Ammon's horn (tissue), 1 donor: ENCODE data around the gene SARDH.

Experiments
- DNase-seq: peaks from one replicate; pipeline ENCODE4 v3.0.0-alpha.2; 2016; ENCODE audit warnings: low spot score

The SARDH gene

DNA sequence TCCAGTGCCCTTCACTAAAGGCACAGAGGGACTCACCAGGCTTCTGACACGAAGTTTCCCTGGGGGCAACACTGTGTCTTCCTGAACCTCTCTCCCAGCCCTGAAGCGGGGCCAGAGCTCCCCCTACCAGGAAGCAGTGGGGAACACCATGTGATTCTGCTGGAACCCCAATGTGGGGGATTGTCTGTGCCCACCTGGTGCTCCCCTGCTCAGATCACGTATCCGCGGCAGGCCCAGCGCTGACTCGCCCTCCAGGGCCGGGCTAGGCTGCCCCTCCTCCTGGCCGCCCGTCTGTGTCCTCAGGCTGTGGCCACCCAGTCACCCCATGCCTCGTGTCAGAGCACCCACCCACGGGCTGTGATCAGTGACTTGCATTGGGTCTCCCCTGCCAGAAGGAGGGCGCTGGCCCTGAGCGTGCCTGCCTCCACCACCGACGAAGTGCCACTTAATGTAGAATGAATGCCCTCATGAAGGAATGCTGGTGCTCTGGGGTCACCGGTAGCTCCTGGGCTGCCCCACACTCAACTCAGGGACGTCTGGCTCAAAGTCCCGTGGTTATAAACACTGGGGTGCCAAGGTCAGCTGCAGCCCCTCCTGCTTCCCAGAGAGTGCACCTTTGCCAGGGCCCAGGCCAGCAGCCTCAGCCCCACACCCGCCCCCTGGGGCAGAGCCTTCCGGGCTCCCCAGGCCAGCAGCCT lies 22.1 kb downstream of the SARDH start:
- peak; percentile 39 for DNase-seq

DNA sequence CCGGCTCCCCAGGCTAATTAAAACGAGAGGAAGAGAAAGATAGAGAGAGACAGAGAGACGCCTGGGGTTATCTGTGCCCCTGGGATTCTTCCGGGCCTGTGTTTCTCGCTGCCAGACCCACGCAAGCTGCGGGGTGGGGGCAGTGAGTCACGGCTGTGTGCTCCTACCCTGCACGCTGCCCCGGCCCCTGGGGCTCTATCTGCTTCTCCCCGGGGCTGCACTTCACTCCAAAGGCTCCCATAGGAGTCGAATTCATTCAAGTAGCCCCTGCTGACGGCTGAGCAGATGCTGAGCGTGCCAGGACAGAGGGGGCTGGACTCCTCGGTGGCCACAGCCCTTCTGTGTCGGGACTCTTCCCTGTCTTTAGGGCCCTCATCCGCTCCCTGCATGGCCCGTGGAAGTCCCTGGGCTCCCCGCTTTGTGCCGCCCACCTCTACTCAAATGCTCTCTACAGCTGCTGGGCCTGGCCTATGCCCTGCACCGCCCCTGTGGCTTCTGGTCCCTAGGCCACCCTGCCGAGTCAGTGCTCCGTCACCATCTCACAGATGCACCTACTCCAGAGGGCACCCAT lies 22.8 kb downstream of the SARDH start:
- no peak for DNase-seq

DNA sequence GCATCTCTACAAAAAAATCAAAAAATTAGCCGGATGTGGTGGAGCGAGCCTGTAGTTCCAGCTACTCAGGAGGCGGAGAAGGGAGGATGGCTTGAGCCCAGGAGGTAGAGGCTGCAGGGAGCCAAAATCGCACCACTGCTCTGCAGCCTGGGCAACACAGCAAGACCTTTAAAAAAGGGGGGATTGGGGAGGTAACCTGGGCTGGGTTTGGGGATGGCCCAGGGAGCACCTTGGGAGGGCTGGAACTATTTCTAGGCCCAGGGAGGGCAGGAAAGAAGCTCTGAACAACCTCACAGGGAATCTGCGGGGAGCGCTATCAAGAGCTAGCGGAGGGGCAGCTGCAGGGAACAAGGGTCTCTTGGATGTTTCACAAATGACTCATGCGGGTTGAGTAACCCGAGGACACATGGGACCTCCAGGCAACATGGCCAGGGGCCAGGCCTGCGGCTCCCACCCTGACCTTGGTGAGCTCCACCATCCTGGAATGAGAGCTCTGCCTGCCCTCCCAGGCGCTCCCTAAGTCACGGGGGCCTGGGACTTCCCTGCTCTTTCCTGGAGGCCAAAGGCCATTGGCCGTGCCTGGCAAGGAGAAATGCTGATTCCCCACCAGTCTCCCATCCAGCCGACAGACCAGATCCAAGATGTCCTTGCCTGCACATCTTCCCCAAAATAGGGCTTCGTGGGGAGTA lies 23.4 kb downstream of the SARDH start:
- DNase-seq, result no peak

DNA sequence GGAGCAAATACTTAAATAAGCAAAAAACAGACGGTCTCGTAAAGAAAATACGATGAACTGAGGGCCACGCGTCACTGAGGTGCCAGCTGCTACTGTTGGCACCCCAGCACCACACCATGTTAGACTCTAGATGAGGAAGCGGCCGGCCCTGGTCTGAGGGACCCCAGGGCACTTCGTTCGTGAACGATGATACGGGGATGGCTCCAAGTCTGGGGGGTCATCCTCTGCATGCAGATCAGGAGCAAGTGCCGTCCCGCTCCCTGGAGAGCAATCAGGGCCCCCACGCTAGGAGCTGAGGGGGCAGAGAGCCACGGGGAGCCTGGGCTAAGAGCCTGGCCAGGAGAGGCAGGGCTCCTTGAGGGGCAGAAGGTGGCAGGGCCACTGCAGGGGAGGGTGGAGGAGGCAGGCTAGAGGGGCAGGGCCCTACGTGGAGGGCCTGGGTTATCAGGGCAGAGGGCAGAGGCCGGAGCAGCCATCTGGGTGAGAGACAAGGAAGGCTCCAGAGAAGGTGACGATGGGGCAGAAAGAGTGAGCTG lies 24.1 kb downstream of the SARDH start:
- no peak for DNase-seq

DNA sequence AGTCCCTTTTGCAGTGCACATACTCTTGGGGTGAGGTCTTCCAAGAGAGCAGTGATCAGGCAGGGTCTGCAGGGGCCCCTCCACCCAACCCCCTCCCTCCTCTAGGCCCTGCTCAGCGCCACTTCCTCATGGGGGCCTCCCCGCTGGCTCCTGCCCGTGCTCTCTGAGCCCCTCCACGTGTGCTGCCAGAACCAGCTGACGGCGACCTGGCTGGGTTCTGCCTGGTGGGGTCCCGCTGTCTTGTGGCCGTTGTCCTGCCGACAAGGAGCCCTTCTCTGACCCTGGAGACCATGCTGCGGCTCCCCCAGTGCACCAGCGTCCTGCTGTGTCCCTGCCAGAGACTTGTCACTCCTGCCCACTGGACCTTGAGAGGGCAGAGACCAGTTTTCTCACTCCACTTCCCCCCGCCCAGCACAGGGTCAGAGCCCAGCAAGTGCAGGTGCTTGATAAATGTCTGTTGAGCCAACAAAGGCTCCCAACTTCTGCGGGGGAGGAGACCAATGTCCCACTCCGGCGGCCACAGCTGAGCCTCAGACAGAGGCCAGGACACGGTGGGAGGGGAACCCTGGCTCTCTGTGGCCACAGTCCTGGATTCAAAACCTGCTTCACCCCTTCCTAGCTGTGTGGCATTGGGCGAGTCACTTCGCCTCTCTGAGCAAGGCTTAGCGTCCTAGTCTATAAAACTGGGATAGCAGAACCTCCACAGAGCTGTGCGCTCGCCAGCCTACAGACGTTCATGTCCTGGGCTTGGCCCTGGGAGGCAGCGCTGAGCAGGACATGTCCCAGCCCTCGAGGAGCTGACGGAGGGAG lies 24.8 kb downstream of the SARDH start:
- no peak for DNase-seq

DNA sequence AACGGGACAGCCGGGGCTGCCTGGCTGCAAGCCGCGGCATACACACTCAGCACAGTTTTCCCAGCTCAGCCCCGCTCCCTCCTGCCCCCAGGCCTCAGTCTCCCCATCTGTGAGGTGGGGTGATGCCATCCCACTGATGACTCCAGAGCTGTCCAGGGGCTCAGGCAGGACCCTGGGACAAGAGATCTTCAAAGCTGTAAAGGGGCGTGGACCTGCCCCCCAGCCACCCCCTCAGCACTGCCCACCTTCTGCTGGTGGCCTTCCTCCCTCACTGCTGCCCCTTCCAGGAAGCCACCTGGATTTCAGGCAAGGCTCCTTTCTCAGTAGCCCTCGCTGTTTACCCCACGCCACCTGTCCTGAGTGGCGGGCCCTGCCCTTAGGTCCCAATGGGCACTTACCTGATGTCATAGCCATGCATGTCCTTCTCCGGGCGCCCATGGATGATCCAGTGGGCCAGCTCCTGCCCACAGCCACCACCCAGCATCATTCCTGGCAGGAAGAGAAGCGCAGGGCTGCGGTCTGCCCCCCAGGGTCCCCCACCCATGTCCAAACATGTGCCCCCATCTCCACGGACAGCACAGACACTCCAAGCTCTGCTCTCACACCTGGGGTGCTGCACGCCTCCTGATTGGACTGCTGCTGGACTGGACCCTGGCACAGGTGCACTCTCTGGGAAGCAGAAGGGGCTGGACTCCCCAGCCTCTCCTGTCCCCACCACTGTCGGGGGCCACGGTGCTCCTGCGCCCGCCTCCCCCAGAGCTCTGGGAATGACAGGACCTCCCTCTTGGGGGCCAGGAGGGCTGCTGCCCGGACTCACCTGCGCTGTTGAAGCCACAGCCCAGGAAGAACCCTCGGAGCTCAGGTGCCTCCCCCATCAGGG lies 25.7 kb downstream of the SARDH start:
- DNase-seq, result no peak

DNA sequence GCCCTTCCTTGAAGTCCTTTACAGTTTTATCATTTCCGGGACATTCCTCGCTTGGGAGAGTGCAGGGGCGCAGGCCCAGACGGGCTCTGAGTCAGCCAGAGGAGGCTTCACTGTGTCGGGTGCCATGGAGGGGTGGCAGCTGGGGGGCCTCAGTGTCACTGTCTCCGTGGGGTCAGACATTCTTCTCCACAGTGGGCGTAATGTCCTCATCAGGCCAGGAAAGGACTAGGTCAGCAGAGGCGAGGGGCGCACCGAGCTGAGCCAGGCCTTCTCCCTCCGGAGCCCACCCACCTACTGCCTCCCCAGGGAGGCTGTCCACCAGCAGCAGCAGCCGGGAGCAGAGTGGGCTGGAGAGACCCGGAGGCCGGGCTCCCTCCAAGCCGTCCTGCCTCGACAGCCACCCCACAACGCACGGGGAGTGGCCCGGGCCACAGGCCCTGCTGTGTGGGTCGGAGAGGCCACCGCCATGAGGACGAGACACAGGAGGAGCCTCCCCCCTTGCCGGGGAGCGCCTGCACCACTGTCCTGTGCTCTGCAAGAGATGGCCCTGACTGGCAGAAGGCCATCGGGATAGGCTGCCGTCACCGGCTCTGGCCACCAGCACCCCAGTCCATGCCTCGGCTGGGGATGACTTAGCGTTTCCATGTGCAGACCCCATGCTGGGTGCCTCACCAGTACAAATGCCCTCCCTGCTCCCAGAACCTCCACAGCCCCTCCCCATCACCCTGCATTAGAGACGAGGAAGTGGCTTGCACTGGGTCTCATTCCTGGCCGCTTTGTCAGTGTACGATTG lies 26.5 kb downstream of the SARDH start:
- DNase-seq, result no peak

DNA sequence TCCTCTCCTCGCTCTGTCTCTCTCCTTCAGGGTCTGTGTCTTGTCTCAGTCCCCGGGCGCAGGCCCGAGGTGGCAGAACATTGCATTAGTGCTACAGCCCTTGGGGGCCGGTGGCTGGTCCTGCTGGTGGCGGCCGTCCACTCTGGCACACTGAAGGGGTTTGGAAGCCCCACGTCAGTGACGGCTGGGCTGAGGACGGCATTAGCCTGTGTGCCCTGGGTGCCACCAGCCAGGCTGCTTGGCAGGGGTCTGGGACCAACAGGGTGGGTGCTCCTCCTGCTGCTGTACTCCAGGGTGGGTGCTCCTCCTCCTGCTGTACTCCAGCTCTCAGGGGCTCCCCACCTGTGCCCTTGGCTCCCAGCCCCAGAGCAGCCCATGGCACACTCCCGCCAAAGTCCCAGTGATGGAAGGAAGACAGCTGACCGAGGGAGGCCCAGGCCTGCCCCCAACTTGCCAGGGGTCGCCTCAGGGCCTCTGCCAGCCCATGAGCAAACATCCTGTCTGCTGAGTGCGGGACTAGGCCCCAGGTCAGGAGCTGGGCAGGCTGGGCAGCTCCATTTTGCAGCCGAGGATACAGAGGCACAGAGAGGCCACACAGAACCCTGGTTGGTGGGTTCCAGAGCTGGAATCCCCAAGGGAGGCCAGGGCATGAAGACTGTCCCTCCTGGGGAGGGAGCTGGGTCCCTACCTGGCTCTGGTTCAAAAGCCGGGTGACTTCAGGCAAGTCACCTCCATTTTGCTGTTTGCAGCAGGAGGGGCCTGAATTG lies 27.3 kb downstream of the SARDH start:
- DNase-seq, result no peak

DNA sequence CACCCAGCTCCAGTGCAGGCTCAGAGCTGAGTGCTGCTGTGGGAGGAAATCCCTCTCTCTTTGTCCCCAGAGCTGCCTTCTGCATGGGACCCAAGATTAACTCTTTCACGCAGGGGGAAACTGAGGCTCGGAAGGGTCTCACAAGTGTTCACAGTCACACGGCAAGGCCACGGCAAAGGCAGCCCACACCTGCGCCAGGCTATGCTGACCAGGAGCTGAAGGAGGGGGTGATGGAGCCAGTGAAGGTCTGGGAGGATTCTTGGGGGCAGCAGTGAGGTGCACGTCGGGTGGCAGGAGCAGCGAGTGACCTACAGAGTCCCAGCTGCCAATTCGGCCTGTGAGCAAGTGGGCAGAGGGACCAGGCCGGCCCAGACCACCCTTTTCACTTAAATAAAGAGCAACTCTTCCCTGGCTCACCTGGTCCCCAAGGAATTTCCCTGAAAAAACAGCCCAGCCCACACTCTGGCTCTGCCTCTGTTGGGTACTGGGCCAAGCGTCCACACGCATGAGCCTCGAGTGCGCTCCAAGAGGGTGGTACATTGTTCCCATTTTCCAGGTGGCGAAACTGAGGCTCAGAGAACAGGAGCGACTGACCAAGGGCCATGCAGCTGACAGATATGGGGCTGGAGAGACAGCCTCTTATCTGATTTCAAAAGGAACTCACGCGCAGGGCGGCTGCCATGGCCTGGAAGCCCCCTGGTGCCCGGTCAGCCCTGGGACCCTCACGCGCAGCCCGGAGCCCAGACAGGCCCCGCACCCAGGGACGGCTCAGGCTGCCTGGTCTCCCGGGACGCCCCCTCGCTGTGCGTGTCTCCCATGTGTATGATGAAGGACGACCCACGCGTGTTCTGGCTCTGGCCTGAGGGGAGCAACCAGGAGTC lies 28.2 kb downstream of the SARDH start:
- no peak for DNase-seq

DNA sequence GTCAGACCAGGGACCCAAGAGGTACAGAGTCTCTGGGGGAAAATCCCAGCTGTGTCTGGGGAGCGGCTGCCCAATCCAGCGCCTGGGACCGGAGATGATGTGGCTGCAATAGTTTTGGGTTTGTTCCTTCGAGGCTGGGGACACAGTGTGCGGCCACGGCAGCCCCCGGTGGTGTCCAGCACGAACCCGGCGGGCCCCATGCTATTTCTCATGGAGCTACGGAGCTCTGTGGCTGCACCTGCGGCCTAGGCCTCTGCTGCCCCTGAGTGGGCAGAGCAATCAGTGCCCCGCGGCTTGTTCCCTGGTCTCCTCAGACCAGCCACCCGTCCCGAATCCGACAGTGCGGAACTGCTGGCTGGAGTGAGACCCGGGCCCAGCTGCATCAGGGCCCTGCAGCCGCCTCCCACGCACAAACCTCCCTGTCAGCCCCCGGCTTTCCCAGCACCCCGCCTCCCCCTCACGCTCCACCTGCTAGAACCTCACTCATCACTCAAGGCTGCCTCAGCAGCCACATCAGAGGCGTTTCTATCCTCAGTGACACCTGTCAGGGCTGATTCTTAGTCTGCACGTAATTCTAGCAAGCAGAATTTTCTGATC lies 29.0 kb downstream of the SARDH start:
- DNase-seq, result no peak

DNA sequence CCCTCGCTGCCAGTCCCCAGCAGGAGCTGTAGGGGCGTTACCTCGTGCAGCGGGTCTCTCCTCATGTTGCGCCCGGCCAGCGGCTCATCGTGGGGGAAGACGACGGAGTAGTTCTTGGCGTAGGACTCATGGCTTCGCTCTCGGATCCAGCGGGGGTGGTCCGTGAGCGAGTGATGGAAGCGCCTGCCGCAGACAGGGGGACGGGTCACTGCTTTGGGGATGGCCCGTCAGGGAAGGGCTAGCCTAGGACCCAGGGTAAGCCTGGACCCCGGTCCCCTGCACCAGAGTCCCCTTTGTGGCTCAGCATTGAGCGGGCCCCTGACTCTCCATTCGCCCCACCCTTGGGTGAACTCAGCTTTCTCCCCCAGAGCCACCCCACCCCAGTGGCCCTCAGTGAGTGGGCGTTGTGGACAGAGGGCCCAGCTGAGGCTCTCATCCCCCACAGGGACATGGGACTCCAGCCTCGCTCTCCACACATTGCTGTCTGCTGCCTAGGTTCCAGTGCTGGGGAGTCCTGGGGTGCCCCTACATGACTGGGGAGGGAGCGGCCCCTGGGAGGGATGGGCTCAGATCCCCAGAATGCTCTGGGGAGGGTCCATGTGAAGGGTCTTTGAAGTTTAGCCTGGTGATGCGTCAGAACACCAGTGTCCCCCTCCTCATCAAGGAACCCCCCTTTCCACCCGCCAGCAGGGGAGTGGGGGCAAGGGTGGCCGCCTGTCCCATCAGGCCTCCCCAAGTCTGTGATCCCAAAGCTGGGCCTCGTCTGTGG lies 29.7 kb downstream of the SARDH start:
- no peak for DNase-seq

DNA sequence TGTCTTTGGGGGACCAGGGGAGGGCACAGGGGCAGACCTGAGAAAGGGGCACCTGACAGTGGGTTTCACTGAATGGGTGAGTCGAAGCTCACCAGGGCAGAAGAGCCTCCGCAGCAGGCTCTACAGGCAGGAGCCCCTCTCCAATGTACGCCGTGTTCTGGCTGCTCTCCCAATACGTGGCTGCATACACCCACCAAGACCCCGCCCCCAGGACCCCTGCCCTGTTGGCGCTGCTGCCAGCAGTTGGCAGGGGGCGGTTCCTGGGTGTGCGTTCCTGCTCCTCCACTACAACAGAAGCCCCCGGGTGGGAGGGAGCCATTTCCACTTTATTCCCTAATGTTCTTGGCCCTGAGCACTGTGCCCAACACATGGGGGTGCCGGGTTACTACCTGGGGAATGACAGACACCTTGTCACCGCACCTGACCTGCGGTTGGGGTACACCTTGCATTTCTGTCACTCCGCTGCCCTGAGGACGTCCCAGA lies 30.3 kb downstream of the SARDH start:
- no peak for DNase-seq

DNA sequence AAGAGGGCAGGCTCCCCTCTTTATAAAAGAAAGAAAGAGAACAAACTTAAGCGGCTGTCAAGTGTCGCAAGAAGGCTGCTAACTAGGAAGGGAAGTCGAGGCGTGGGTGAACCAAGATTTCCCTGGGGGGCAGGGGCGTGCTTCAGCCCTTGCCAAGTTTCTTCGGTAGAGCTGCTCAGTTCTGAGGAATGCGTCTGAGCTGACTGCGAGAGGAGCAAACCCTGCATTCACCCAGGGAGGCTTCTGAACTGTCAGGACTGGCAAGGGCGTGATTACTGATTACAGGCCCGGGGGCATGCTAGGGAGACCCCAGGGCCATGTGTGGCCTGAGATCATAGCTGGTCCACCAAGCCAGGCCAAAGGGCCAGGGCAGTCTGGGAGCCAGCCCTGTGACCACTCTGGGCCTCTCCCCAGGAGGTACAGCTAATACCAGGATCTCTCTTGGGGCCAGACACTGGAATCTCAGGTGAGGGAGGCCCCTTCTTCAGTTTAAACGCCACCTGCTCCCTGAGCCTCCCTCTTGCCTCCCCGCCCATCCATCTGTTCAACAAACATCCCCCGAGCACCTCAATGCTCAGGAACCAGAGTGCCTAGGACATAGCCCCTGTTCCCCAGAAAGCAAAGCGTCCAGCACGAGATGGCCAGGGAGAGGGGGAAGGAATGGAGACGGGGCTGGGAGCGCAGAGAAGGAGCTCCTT lies 30.9 kb downstream of the SARDH start:
- no peak for DNase-seq

DNA sequence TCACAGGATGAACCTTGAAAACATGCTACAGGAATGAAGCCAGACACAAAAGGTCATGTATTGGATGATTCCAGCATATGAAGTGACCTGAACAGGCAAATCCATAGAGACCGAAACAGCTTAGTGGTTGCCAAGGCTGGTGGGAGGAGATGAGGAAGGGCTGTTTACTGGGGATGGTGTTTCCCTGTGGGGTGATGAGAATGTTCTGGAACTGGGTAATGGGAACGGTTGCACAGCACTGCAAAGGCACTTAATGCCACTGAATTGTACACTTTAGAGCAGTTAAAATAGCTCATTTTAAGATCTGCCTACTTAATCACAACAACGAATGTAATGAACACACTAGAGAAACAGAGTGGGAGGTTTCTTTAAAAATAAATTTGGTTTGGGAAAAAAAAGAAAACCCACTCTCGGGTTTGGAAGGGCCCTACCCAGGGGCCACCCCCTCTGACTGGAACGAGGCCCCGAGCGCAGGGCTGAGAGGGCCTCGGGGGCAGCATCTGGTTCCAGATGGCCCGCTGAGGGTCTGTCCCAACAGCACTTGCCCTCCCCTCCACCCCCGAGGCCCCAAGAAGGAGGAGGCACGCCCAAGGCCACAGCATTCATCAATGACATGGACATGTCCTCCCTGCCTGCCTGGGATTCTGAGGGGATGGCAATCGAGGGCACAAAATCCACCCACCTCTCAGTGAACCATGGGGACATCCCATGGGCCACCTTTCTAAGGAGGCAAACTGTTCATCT lies 31.7 kb downstream of the SARDH start:
- no peak for DNase-seq

DNA sequence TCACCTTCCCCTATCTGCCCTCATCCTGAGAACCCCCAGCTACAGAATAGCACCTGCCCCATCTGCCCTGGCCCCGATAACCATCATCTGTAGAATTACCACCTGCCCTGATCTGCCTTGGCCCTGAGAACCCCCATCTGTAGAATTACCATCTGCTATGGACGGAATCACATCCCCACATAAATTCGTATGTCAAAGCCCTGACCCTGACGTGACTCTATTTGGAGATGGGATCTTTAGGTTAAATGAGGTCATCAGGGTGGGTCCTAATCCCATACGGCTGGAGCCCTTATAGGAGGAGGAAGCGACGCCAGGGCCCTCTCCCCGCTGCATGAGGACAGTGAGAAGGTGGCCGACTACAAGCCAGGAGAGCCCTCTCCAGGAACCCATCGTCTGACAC lies 32.6 kb downstream of the SARDH start:
- no peak for DNase-seq

DNA sequence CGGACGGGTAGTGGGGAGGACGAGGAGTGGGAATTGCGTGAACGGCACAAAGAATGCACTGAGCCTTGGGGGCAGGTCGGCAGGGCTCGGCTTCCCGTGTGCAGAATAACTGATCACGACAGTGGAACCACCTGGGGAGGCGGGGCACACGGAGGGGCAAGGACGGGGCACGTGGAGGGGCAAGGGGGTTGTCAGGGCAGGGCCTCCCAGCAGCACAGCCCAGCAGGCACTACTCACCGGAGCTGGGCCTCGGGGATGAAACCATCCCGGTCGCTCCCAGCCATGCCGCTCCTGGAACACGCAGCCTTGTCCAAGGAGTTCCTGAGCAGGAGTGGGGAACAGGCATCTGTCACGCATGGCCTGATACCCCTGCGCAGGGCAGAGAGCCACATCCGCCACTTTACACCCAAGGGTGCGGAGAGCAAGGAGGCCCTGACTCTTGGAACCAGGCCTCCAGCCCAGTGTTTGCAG lies 33.4 kb downstream of the SARDH start:
- no peak for DNase-seq
